OCI-LY3 (cell line): Measurements from ENCODE around the gene SHC3.

Source experiments
- CTCF ChIP-seq: fragments of 200-600, 300-600 bp; sonication (generic); IDR thresholded peaks from 2 replicates; pipeline ENCODE4 v1.5.1; 2014; ENCODE audit warnings: antibody characterized with exemption, low read length, low read depth
- EZH2phosphoT487 ChIP-seq: fragments of 200-600 bp; shearing (Covaris generic); IDR thresholded peaks from 2 replicates; pipeline ENCODE4 v1.6.1; 2018; ENCODE audit warnings: antibody characterized with exemption, mixed run types, low read depth

GRCh38 chr9:88987661-88988060, 191.0 kb downstream of the SHC3 start:
- TF ChIP-seq CTCF (no peak), EZH2phosphoT487 (no peak)
